ENCODE data around the gene MRPL48.
A peak's percentile ranks its signal among the peaks of the same experiment; 100 is the strongest.

MRPL48 gene

GRCh38 chr11:73787643-73788558, at the start of gene MRPL48:
TSS of gene MRPL48 (plus strand) at chr11:73787874. CDS start at chr11:73787972, 98 bp downstream.
- DNase-seq (ENCODE audit: low read depth), result peak; percentile 91

GRCh38 chr11:73743045-73743444, 44.6 kb upstream of the MRPL48 start:
- TF ChIP-seq CTCF (IDR thresholded peaks at IDR 0.05; ENCODE audit: insufficient read depth, low read depth, low read length, missing control alignments), result no peak
- no peak for DNase-seq (ENCODE audit: low read depth)
- H3K4me3 ChIP-seq (ENCODE audit: low read length), result no peak overlapping the region

More at GRCh38 chr11:73787643-73788558, at the start of gene MRPL48:
- TF ChIP-seq CTCF (IDR thresholded peaks at IDR 0.05; ENCODE audit: insufficient read depth, low read depth, low read length, missing control alignments), result no peak
- H3K4me3 ChIP-seq (ENCODE audit: low read length), result peak within 1 kb of the TSS; percentile 87

GRCh38 chr11:73746701-73747100, 41.0 kb upstream of the MRPL48 start:
- H3K4me3 ChIP-seq (ENCODE audit: low read length), result no peak overlapping the region
- TF ChIP-seq CTCF (IDR thresholded peaks at IDR 0.05; ENCODE audit: insufficient read depth, low read depth, low read length, missing control alignments), result no peak
- DNase-seq (ENCODE audit: low read depth), result no peak

- TF ChIP-seq CTCF (IDR thresholded peaks at IDR 0.05; ENCODE audit: insufficient read depth, low read depth, low read length, missing control alignments), result no peak
These were observed 39.9 kb upstream of the MRPL48 start for GRCh38 chr11:73747762-73748161.

GRCh38 chr11:73748300-73748699, 39.4 kb upstream of the MRPL48 start:
- no peak overlapping the region for H3K4me3 ChIP-seq (ENCODE audit: low read length)
- TF ChIP-seq CTCF (IDR thresholded peaks at IDR 0.05; ENCODE audit: insufficient read depth, low read depth, low read length, missing control alignments), result no peak
- no peak for DNase-seq (ENCODE audit: low read depth)

More at GRCh38 chr11:73747762-73748161, 39.9 kb upstream of the MRPL48 start:
- no peak overlapping the region for H3K4me3 ChIP-seq (ENCODE audit: low read length)
- DNase-seq (ENCODE audit: low read depth), result no peak

GRCh38 chr11:73749118-73749517, 38.6 kb upstream of the MRPL48 start:
- no peak overlapping the region for H3K4me3 ChIP-seq (ENCODE audit: low read length)
- no peak for DNase-seq (ENCODE audit: low read depth)
- TF ChIP-seq CTCF (IDR thresholded peaks at IDR 0.05; ENCODE audit: insufficient read depth, low read depth, low read length, missing control alignments), result no peak
